NCI-H82 treated with DMSO at 0.1 percent for 48 hours (cell line): ENCODE measurements around the gene PRIM2.
"Not testable (repeated sequence)": the region's sequence is repeated elsewhere in the genome, so short reads cannot be mapped to it uniquely, and the experiment has no call there.

ENCODE experiments used
- DNase-seq: peaks from one replicate; lab custom pipeline; 2025; ENCODE audit not compliant: unreplicated experiment; lab: John Stamatoyannopoulos, UW

PRIM2 gene

GRCh38 chr6:57317060-57317943, at the start of gene PRIM2:
TSS of gene PRIM2 (plus strand) at chr6:57317630. CDS start at chr6:57318446, 816 bp downstream.
- peak; percentile 79 for DNase-seq

- DNase-seq, result no peak
Observed at GRCh38 chr6:57268294-57268640, 49.2 kb upstream of the PRIM2 start.

GRCh38 chr6:57274113-57274824, 43.2 kb upstream of the PRIM2 start:
- not testable (repeated sequence) for DNase-seq

- no peak for DNase-seq
Observed at GRCh38 chr6:57275384-57275783, 42.0 kb upstream of the PRIM2 start.

GRCh38 chr6:57276946-57277345, 40.5 kb upstream of the PRIM2 start:
- DNase-seq, result no peak

- no peak for DNase-seq
Observed at GRCh38 chr6:57278570-57278969, 38.9 kb upstream of the PRIM2 start.

- no peak for DNase-seq
Observed at GRCh38 chr6:57279013-57279412, 38.4 kb upstream of the PRIM2 start.

GRCh38 chr6:57283106-57283505, 34.3 kb upstream of the PRIM2 start:
- no peak for DNase-seq

- no peak for DNase-seq
Observed at GRCh38 chr6:57283911-57284455, 33.4 kb upstream of the PRIM2 start.

GRCh38 chr6:57288136-57288535, 29.3 kb upstream of the PRIM2 start:
- DNase-seq, result not testable (repeated sequence)

- not testable (repeated sequence) for DNase-seq
Observed at GRCh38 chr6:57293472-57293871, 24.0 kb upstream of the PRIM2 start.

- DNase-seq, result no peak
Observed at GRCh38 chr6:57294862-57295445, 22.5 kb upstream of the PRIM2 start.

- no peak for DNase-seq
Observed at GRCh38 chr6:57297505-57297904, 19.9 kb upstream of the PRIM2 start.

GRCh38 chr6:57298741-57299140, 18.7 kb upstream of the PRIM2 start:
- no peak for DNase-seq

- no peak for DNase-seq
Observed at GRCh38 chr6:57301757-57302156, 15.7 kb upstream of the PRIM2 start.

GRCh38 chr6:57302477-57302876, 15.0 kb upstream of the PRIM2 start:
- DNase-seq, result no peak

GRCh38 chr6:57303931-57304681, 13.3 kb upstream of the PRIM2 start:
- no peak for DNase-seq

- DNase-seq, result peak; percentile 21
Observed at GRCh38 chr6:57305107-57305506, 12.3 kb upstream of the PRIM2 start.

- DNase-seq, result no peak
Observed at GRCh38 chr6:57305761-57306160, 11.7 kb upstream of the PRIM2 start.

GRCh38 chr6:57306273-57306672, 11.2 kb upstream of the PRIM2 start:
- no peak for DNase-seq

- DNase-seq, result no peak
Observed at GRCh38 chr6:57307850-57308249, 9.6 kb upstream of the PRIM2 start.
